Gastrocnemius medialis (tissue), 4 donors: ENCODE results near the gene NUDT8.

ENCODE experiments used
- POLR2A ChIP-seq, 2 donors: fragments of 450-650 bp; IDR thresholded peaks; one replicate each; pipeline ENCODE4 v1.6.1; 2017; ENCODE audit warnings: antibody characterized with exemption in 2 of 2, mild to moderate bottlenecking in 2 of 2, moderate library complexity in 2 of 2
- TF ChIP-seq, protein P1 (sequence below), 5 experiments: fragments of 450-650 bp in 3 of 5; fragments of 200-600 bp in 2 of 5; sonication (generic) in 2 of 5; IDR thresholded peaks in 4 of 5; conservative IDR thresholded peaks in 1 of 5; 1 replicate in 4 of 5; 2 replicates in 1 of 5; pipeline ENCODE4 v1.5.1; 2016 to 2019; ENCODE audit warnings: antibody characterized with exemption in 5 of 5, mild to moderate bottlenecking in 3 of 5, moderate library complexity in 3 of 5

DNA sequence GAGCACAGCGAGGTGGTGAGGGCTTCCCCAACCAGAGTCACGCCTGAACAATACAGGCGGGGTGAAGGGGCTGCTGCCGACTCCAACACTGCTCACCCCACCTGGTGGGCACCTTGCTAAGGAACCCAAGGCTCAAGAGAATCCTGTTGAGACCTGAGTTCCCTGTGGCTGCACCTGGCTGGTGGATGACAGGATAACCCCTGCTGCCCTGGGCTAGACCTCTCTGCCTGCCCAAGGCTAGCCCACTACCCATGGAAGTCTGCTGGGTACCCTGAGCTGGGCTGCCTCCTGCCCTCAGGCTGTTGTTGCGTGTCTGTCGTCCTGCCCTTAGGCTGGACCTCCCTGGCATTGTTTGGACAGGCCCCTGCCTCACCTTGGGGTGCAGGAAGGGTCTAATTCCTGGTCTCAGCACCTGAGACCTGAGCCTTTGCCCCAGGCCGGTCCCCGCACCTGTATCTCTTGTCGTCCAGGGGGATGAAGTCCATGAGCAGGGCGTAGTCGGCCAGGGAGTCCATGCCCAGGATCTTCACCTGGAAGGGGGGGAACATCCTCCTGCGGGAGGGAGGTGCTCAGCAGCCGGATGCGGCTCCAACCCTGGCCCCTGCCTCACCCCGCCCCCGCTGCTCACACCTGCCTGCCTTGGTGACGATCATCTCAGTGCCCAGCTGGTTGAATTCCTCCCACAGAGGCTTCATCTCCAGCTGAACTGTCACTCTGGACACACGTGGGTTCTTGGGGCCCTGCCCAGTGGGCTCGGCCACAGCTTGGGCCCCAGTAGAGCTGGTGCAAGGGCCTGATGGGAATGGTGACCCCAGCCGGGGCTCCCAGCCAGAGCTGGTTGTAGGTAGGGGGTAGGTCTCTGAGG is 4.9 kb upstream of the NUDT8 start:
- TF ChIP-seq, protein P1, sequence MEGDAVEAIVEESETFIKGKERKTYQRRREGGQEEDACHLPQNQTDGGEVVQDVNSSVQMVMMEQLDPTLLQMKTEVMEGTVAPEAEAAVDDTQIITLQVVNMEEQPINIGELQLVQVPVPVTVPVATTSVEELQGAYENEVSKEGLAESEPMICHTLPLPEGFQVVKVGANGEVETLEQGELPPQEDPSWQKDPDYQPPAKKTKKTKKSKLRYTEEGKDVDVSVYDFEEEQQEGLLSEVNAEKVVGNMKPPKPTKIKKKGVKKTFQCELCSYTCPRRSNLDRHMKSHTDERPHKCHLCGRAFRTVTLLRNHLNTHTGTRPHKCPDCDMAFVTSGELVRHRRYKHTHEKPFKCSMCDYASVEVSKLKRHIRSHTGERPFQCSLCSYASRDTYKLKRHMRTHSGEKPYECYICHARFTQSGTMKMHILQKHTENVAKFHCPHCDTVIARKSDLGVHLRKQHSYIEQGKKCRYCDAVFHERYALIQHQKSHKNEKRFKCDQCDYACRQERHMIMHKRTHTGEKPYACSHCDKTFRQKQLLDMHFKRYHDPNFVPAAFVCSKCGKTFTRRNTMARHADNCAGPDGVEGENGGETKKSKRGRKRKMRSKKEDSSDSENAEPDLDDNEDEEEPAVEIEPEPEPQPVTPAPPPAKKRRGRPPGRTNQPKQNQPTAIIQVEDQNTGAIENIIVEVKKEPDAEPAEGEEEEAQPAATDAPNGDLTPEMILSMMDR (IDR thresholded peaks at IDR 0.05 in 4 of 5, conservative IDR thresholded peaks at IDR 0.05 in 1 of 5): no peak
- no peak for TF ChIP-seq POLR2A (IDR thresholded peaks at IDR 0.05)
